Caki2 (cell line): Measurements from ENCODE around the gene IVD. TPM values are rescaled to one million over a fixed set of nuclear protein-coding genes. Genes with fewer than 3 reads are reported as not detected.

Experiments used
- DNase-seq: peaks from one replicate; pipeline ENCODE4 v3.0.0-alpha.2; 2015; ENCODE audit warnings: low read depth
- in situ Hi-C: cut with HindIII; loops from 2 replicates; pipeline ENCODE4 v1.10.0; 2016; ENCODE audit warnings: low sequenced_read_pairs, low pct_unique_long_range_greater_than_20kb, mixed read lengths
- total RNA-seq: library from RNA; depleted of rRNA; stranded (reverse); fragments of >200 nt; shearing (Covaris generic); gene quantifications from 2 replicates; pipeline ENCODE4 v1.2.3, GENCODE V29; 2014; ENCODE audit warnings: low replicate concordance; rRNA removed

The IVD gene
- total RNA-seq, result 50.4 and 79.9 TPM in 2 replicates

DNA sequence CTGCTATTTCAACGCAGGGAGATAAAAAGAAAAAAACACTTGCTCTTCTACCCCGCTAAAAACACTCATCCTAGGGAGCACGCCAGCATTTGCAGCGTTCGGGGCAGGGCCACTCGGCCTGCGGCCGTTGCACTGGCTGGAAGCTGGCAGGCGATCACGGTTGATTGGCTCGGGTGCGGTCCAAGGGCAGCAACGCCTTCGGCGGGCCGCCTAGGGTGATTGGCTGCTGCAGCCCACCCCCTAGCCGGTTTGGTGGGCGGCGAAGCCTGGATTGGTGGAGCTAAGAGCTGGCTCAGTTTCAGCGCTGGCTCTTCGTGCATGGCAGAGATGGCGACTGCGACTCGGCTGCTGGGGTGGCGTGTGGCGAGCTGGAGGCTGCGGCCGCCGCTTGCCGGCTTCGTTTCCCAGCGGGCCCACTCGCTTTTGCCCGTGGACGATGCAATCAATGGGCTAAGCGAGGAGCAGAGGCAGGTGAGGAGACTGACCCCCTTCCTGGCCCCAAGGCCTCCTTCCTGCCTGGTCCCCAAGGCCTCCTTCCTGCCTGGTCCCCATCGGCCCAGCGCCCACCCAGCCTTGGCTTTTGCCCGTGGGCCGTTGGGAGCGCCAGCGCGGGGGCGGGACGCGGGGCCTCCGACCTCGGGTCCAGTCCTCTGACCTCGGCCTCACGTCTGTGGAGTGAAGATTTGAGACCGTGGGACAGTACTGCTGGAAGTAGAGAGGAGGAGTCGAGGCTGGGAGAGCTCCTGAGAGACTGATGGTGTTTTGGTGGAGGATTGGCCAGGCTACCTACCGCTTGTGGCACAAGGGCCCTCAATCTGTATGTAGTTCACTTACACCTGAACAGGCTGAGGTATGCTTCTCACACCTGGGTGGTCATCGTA lies at the start of gene IVD:
Gene IVD (plus strand): TSS at position 295 of the 881 bp plus-strand sequence. CDS start 33 bp downstream, at position 328.
- in situ Hi-C loops, result no loop called here
- peak; percentile 89 for DNase-seq

DNA sequence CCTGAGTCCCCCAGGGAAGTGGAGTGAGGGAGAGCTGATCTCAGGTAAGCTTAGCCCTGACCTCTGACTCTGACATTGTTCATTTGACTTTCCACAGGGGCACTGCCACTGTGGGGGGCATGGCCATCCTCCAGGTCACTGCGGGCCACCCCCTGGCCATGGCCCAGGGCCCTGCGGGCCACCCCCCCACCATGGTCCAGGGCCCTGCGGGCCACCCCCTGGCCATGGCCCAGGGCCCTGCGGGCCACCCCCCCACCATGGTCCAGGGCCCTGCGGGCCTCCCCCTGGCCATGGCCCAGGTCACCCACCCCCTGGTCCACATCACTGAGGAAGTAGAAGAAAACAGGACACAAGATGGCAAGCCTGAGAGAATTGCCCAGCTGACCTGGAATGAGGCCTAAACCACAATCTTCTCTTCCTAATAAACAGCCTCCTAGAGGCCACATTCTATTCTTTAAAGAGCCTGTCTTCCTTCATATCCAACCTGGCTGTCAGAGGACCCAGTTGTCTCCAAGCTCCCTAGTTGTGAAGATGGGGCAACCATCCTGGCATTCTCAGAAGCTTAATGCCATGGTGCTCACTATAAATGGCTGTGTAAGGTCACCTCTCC lies 49.5 kb upstream of the IVD start:
- in situ Hi-C loops, result no loop called here
- no peak for DNase-seq

GRCh38 chr15:40357246-40357645 lies 48.3 kb upstream of the IVD start:
- in situ Hi-C loops, result no loop called here
- DNase-seq, result no peak

GRCh38 chr15:40357723-40358470 lies 47.7 kb upstream of the IVD start, which contains the start of gene DISP2:
DISP2 (plus strand) TSS chr15:40358219; CDS start chr15:40358322, 103 bp downstream.
- peak; percentile 76 for DNase-seq
- in situ Hi-C loops, result no loop called here

DNA sequence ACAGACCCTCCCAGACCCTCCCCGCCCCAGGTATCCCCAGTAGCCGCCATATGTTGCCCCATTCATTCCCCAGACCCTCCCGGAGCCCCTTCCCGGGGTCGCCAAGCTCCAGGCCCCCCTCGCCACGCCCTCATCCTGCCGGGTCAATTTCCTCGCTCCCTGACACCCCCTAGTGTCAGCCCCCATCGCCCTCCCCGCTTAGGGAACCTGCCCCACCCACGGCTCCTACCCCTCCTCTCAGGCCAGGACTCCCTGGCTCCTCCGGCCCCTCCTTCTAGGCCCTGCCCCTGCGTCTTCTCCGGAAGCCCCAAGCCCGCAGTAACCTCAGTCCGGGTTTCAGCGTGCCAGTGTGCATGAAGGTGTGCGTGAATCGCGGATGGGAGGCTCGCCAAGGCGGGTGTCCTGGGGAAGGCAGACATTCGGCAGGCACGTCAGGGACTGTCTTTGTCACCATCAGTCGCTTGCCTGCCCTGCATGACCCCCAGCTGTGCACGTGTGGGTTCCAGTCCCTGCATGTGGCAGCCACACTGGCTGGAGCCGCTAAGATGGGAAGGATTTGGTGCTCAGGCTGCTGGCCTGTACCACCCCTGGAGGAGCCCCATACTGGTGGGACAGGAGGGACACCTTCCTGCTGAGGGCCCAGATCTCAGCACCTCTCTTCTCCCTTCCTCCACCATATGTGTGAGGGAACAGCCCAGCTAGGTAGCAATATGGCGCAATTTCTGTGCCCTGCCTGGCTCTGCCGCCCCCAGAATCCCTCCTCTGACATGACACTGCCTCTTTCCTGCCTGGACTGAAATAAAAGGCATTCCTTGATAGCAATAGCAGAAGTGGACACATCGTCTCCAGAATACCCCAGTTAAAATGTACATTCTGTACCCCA lies 46.9 kb upstream of the IVD start:
- no peak for DNase-seq
- in situ Hi-C loops, result no loop called here

GRCh38 chr15:40360015-40360414 lies 45.6 kb upstream of the IVD start:
- DNase-seq, result no peak
- in situ Hi-C loops, result no loop called here

DNA sequence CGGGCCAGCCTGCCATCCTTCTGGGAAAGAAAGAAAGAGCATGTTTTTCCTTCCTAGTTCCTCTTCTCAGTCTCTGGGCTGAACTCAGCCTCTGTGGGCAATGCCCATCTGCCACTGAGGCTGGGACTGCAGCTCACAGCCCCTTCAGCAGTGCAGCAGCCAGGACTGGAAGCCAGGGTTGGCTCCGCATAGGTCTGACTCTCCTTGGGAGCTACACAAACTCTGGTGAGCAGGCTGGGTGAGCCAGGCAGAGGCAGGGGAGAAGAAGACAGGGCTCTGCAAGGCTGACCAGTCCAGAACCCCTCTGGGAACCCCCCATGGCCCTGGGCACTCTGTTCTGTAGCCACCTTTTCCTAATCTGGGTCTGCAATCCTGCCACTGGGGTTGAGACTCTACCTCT lies 44.0 kb upstream of the IVD start:
- DNase-seq, result no peak
- in situ Hi-C loops, result no loop called here

DNA sequence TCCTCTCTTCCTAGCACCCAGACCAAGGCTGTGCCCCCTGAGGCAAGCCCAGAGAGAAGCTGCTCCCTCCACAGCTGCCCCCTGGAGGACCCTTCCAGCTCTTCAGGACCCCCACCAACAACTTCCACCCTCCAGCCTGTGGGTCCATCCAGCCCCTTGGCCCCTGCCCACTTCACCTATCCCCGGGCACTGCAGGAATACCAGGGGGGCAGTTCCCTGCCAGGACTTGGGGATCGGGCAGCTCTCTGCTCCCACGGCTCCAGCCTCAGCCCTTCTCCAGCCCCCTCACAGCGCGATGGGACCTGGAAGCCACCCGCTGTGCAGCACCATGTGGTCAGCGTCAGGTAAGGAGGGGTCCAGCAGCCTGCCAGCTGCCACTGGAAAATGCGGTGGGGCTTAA lies 42.0 kb upstream of the IVD start:
- no peak for DNase-seq
- in situ Hi-C loops, result no loop called here

DNA sequence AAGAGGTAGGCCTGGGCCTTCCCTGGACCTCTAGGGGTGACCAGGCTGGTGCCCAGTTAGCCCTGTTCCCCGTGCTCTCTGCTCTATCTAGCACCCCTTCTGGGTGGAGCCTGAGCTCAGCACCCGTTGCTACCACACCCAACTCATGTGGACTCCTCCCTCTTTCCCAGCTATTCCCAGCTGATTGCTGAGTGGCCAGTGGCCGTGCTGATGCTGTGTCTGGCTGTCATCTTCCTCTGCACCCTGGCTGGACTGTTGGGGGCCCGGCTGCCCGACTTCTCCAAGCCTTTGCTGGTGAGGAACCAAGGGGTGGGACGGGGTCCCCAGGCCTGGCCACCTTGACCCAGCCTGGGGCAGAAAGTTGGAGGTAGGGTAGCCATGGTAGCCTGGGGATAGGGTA lies 41.3 kb upstream of the IVD start:
- in situ Hi-C loops, result no loop called here
- no peak for DNase-seq

DNA sequence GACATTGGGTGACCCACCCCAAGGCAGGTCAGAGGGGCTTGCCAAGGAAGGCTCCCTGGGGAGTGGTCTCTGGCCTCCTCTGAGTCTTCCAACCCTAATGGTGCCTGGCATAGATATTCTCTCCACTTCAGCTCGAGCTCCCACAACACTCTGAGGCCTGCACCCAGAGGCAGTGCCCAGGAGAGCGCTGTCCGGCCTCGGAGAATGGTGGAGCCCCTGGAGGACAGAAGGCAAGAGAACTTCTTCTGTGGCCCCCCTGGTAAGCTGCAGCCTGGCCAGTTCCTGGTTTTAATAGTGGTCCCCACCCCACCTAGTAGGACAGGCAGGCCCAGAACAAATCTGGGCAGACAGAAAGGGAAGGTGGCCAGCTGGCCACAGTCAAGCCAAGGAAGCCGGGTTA lies 40.6 kb upstream of the IVD start:
- DNase-seq, result no peak
- in situ Hi-C loops, result no loop called here

GRCh38 chr15:40365624-40366456 lies 39.8 kb upstream of the IVD start:
- no peak for DNase-seq
- in situ Hi-C loops, result no loop called here

GRCh38 chr15:40366457-40367370 lies 38.9 kb upstream of the IVD start:
- in situ Hi-C loops, result no loop called here
- DNase-seq, result no peak

- no peak for DNase-seq
- in situ Hi-C loops, result no loop called here
Observed at GRCh38 chr15:40367371-40367685, 38.3 kb upstream of the IVD start.

- peak; percentile 76 for DNase-seq
- in situ Hi-C loops, result no loop called here
Observed at GRCh38 chr15:40367686-40368611, 37.6 kb upstream of the IVD start.

GRCh38 chr15:40368719-40369473 lies 36.7 kb upstream of the IVD start:
- no peak for DNase-seq
- in situ Hi-C loops, result no loop called here
